ENCODE data around the gene NALCN. TPM values are rescaled to one million over a fixed set of nuclear protein-coding genes. Genes with fewer than 3 reads are reported as not detected.

NALCN gene
- total and polyA plus RNA-seq, 10 donors = 0.02 to 0.13 (median 0.09) TPM; not detected in 2

DNA sequence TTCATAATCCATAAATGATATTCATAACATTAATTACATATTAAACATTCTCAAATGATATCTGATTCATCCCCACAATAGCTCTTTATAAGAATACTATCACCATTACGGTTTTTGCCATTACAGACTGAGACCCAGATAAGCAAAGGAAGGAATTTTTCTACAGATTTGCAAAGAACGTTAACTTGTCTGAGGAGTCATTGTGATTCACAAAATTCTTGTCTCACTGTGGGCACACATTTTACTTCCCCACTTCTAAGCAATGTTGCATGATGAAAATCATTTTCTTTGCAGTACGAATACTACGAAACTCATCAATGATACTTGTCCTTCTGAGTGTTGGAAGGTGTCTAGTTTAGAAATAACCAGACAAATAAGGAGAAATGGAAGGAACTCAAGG, 70.1 kb downstream of the NALCN start:
- H3K4me3 ChIP-seq = no peak overlapping the region
- no peaks in the 10 kb centered on the region for H3K4me1 ChIP-seq
- no peak overlapping the region for H3K27ac ChIP-seq
- intact Hi-C loops (cut with DNase I; ENCODE audit: low total_unique reads) = no loop called here
- DNase-seq = no peak
- no peaks in the 10 kb centered on the region for H3K36me3 ChIP-seq
- WGBS, 5 donors = 81 to 89% (median 86%) methylated on average over 4 of the region's 4 CpGs
- TF ChIP-seq, protein P1, sequence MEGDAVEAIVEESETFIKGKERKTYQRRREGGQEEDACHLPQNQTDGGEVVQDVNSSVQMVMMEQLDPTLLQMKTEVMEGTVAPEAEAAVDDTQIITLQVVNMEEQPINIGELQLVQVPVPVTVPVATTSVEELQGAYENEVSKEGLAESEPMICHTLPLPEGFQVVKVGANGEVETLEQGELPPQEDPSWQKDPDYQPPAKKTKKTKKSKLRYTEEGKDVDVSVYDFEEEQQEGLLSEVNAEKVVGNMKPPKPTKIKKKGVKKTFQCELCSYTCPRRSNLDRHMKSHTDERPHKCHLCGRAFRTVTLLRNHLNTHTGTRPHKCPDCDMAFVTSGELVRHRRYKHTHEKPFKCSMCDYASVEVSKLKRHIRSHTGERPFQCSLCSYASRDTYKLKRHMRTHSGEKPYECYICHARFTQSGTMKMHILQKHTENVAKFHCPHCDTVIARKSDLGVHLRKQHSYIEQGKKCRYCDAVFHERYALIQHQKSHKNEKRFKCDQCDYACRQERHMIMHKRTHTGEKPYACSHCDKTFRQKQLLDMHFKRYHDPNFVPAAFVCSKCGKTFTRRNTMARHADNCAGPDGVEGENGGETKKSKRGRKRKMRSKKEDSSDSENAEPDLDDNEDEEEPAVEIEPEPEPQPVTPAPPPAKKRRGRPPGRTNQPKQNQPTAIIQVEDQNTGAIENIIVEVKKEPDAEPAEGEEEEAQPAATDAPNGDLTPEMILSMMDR (IDR thresholded peaks at IDR 0.05 in 8 of 11, conservative IDR thresholded peaks at IDR 0.05 in 3 of 11) = no peak
- TF ChIP-seq POLR2A (IDR thresholded peaks at IDR 0.05) = no peak
- no peak for TF ChIP-seq POLR2AphosphoS5 (IDR thresholded peaks at IDR 0.05)
- no peaks in the 10 kb centered on the region for H3K9me3 ChIP-seq
- H3K27me3 ChIP-seq (replicated peaks in 1 of 7) = no peaks in the 10 kb centered on the region

DNA sequence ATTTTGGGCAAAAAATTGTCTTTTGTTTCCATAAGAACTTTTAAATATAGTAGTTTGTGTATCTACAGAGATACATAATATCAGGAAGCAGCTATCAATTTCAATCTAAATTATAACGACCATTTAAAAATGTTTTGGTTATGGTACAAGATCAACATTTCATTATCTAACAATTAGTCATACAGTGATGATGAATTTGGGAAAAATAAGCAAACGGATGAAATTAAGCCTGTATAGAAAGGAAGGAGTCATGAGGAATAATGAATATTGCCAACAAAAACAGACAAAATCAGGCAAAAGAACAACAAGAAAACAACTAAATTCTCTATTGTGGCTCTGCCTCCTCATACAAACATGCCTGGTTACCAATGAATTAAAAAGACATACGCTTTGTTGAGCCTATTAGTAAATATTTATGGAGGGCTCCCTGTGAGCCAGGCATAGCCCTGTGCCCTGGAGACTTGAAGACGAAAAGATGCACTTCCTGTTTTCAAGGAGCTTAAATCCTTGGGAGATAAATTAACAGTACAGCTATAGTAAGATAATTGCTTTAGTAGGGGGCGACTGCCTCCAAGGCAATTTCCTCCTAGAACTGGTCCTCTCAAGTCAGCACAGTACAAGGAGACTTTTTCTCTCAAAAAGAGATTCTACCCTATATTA, 73.0 kb downstream of the NALCN start:
- 57 to 67% (median 58%) methylated on average over 5 of the region's 5 CpGs for WGBS, 5 donors
- no peaks in the 10 kb centered on the region for H3K36me3 ChIP-seq
- H3K4me1 ChIP-seq = no peaks in the 10 kb centered on the region
- H3K9me3 ChIP-seq = no peaks in the 10 kb centered on the region
- no peak for TF ChIP-seq POLR2A (IDR thresholded peaks at IDR 0.05)
- no peak for TF ChIP-seq POLR2AphosphoS5 (IDR thresholded peaks at IDR 0.05)
- TF ChIP-seq, protein P1 (IDR thresholded peaks at IDR 0.05 in 8 of 11, conservative IDR thresholded peaks at IDR 0.05 in 3 of 11) = no peak
- no peaks in the 10 kb centered on the region for H3K27me3 ChIP-seq (replicated peaks in 1 of 7)
- intact Hi-C loops (cut with DNase I; ENCODE audit: low total_unique reads) = no loop called here
- no peak overlapping the region for H3K4me3 ChIP-seq
- no peak overlapping the region for H3K27ac ChIP-seq
- no peak for DNase-seq

DNA sequence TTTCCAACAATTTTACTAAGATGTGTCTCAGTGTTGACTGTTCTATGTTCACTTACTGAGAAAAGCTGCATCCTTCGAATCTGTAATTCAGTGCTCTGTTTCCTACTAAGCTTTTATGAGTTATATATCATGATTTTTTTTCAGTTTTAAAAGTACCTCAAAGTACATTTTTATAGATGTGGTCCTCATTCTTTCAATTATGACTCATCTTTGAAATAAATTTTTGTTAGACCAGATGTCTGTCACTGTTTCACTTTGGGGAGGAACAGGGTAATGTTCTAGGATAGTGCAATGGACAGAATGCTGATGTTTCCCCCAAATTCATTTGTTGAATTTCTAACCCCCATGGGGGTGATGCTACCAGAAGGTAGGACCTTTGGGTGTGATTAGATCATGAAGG, 74.8 kb downstream of the NALCN start:
- Histone ChIP-seq H3K4me3 (no peak overlapping the region), H3K27ac (no peak overlapping the region), H3K36me3 (no peaks in the 10 kb centered on the region), H3K9me3 (no peaks in the 10 kb centered on the region), H3K27me3 (replicated peaks in 1 of 7) (no peaks in the 10 kb centered on the region), H3K4me1 (no peaks in the 10 kb centered on the region)
- no peak for DNase-seq
- WGBS, 5 donors = 65 to 83% (median 70%) methylated on average over 1 of the region's 1 CpG
- intact Hi-C loops (cut with DNase I; ENCODE audit: low total_unique reads) = no loop called here
- TF ChIP-seq POLR2AphosphoS5 (IDR thresholded peaks at IDR 0.05) (no peak), POLR2A (IDR thresholded peaks at IDR 0.05) (no peak)
- TF ChIP-seq, protein P1 (IDR thresholded peaks at IDR 0.05 in 8 of 11, conservative IDR thresholded peaks at IDR 0.05 in 3 of 11) = no peak

DNA sequence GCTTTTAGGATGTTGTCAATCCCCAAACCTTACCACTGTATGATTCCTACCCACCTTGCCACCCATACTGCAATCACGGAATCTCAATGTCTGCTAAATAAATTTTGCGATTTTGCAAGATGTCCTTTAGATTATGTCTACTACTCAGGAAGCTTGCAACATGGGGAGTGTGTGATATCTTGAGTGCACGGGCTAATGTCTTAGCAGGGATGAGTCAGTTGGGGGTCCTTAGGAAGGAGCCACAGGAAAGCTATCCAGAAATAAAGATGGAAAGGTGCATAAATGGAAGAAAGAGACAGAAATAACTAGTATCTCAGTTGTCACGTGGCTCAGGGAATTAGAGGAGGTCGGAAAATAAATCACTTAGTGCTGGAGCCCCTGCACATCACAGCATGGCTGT, 77.1 kb downstream of the NALCN start:
- no peaks in the 10 kb centered on the region for H3K36me3 ChIP-seq
- intact Hi-C loops (cut with DNase I; ENCODE audit: low total_unique reads) = no loop called here
- DNase-seq = no peak
- TF ChIP-seq, protein P1 (IDR thresholded peaks at IDR 0.05 in 8 of 11, conservative IDR thresholded peaks at IDR 0.05 in 3 of 11) = no peak
- no peak for TF ChIP-seq POLR2A (IDR thresholded peaks at IDR 0.05)
- no peak for TF ChIP-seq POLR2AphosphoS5 (IDR thresholded peaks at IDR 0.05)
- H3K4me1 ChIP-seq = no peaks in the 10 kb centered on the region
- H3K9me3 ChIP-seq = no peaks in the 10 kb centered on the region
- H3K27ac ChIP-seq = no peak overlapping the region
- no peak overlapping the region for H3K4me3 ChIP-seq
- 78 to 86% (median 82%) methylated on average over 5 of the region's 5 CpGs for WGBS, 5 donors
- H3K27me3 ChIP-seq (replicated peaks in 1 of 7) = no peaks in the 10 kb centered on the region
